H9 (cell line): Measurements from ENCODE around the gene PPM1B. TPM values are rescaled to one million over a fixed set of nuclear protein-coding genes. Genes with fewer than 3 reads are reported as not detected.

Experiments
- DNase-seq: peaks from one replicate; pipeline ENCODE4 v3.0.0-alpha.2; 2017
- H2AFZ ChIP-seq: one replicate; pipeline ENCODE4 v1.6.1; 2013; ENCODE audit warnings: mild to moderate bottlenecking, low read length, control low read depth, moderate library complexity
- H2AK5ac ChIP-seq: 2 replicates; pipeline ENCODE4 v1.6.1; 2013; ENCODE audit warnings: low read length, control low read depth, mixed read lengths; ENCODE audit not compliant: insufficient read length
- H2BK120ac ChIP-seq: one replicate; pipeline ENCODE4 v1.6.1; 2013; ENCODE audit warnings: low read depth, mild to moderate bottlenecking, low read length, control low read depth, inconsistent platforms; ENCODE audit not compliant: poor library complexity, severe bottlenecking
- H2BK12ac ChIP-seq: 2 replicates; pipeline ENCODE4 v1.6.1; 2013; ENCODE audit warnings: low read length, control low read depth, mixed read lengths, low read depth; ENCODE audit not compliant: insufficient read length
- H2BK15ac ChIP-seq: 2 replicates; pipeline ENCODE4 v1.6.1; 2013; ENCODE audit warnings: low read depth, low read length, control low read depth
- H2BK20ac ChIP-seq: one replicate; pipeline ENCODE4 v1.6.1; 2013; ENCODE audit warnings: low read depth, mild to moderate bottlenecking, low read length, control low read depth, inconsistent platforms; ENCODE audit not compliant: poor library complexity, severe bottlenecking
- H2BK5ac ChIP-seq: 2 replicates; pipeline ENCODE4 v1.6.1; 2013; ENCODE audit warnings: low read length, control low read depth, mixed read lengths; ENCODE audit not compliant: insufficient read length
- H3K14ac ChIP-seq: 2 replicates; pipeline ENCODE4 v1.6.1; 2013; ENCODE audit warnings: low read length, control low read depth; ENCODE audit not compliant: insufficient read depth
- H3K18ac ChIP-seq: 2 replicates; pipeline ENCODE4 v1.6.1; 2013; ENCODE audit warnings: low read depth, mild to moderate bottlenecking, mixed read lengths, low read length, control low read depth; ENCODE audit not compliant: insufficient read length
- H3K23ac ChIP-seq: 2 replicates; pipeline ENCODE4 v1.6.1; 2013; ENCODE audit warnings: low read length, control low read depth, mixed read lengths, low read depth; ENCODE audit not compliant: insufficient read length
- H3K23me2 ChIP-seq: 2 replicates; pipeline ENCODE4 v1.6.1; 2013; ENCODE audit warnings: low read depth, mild to moderate bottlenecking, mixed read lengths, low read length, control low read depth; ENCODE audit not compliant: insufficient read length, poor library complexity, severe bottlenecking
- H3K27ac ChIP-seq: 2 replicates; pipeline ENCODE4 v1.5.1; 2013; ENCODE audit warnings: low read length, control low read depth, mixed read lengths, low read depth; ENCODE audit not compliant: insufficient read length
- H3K27me3 ChIP-seq: 2 replicates; pipeline ENCODE4 v1.6.1; 2013; ENCODE audit warnings: low read length, control low read depth, inconsistent platforms; ENCODE audit not compliant: insufficient read depth
- H3K4ac ChIP-seq: 2 replicates; pipeline ENCODE4 v1.6.1; 2013; ENCODE audit warnings: low read depth, mild to moderate bottlenecking, control low read depth, inconsistent platforms, low read length, moderate library complexity
- H3K4me1 ChIP-seq: 2 replicates; pipeline ENCODE4 v1.6.1; 2013; ENCODE audit warnings: low read length, control low read depth, inconsistent platforms; ENCODE audit not compliant: insufficient read depth
- H3K4me2 ChIP-seq: 2 replicates; pipeline ENCODE4 v1.6.1; 2013; ENCODE audit warnings: low read length, control low read depth, mixed read lengths; ENCODE audit not compliant: insufficient read length, insufficient read depth
- H3K56ac ChIP-seq: 2 replicates; pipeline ENCODE4 v1.6.1; 2013; ENCODE audit warnings: low read depth, mild to moderate bottlenecking, mixed read lengths, low read length, control low read depth; ENCODE audit not compliant: insufficient read length
- H3K79me1 ChIP-seq: 2 replicates; pipeline ENCODE4 v1.6.1; 2013; ENCODE audit warnings: low read depth, mild to moderate bottlenecking, moderate library complexity, low read length, control low read depth, inconsistent platforms; ENCODE audit not compliant: insufficient read depth, poor library complexity, severe bottlenecking
- H3K79me2 ChIP-seq: 2 replicates; pipeline ENCODE4 v1.6.1; 2013; ENCODE audit warnings: low read length, control low read depth, inconsistent platforms; ENCODE audit not compliant: insufficient read depth
- H3K9ac ChIP-seq: 2 replicates; pipeline ENCODE4 v1.6.1; 2013; ENCODE audit warnings: low read length, control low read depth, mixed read lengths; ENCODE audit not compliant: insufficient read length; ENCODE audit errors: extremely low read depth
- H3K9me3 ChIP-seq: one replicate; pipeline ENCODE4 v1.6.1; 2013; ENCODE audit warnings: low read depth, low read length, inconsistent platforms; ENCODE audit not compliant: control insufficient read depth
- H3T11ph ChIP-seq: one replicate; pipeline ENCODE4 v1.6.1; 2013; ENCODE audit warnings: mild to moderate bottlenecking, low read length, control low read depth, inconsistent platforms
- H4K20me1 ChIP-seq: one replicate; pipeline ENCODE4 v1.6.1; 2013; ENCODE audit not compliant: control insufficient read depth, insufficient read length, insufficient read depth
- H4K5ac ChIP-seq: 2 replicates; pipeline ENCODE4 v1.6.1; 2013; ENCODE audit warnings: low read depth, mild to moderate bottlenecking, mixed read lengths, low read length, control low read depth; ENCODE audit not compliant: insufficient read length
- H4K8ac ChIP-seq: replicated peaks from 2 replicates; pipeline ENCODE4 v1.6.1; 2013; ENCODE audit warnings: low read length, control low read depth, mixed read lengths, low read depth; ENCODE audit not compliant: insufficient read length
- H4K91ac ChIP-seq: 2 replicates; pipeline ENCODE4 v1.6.1; 2013; ENCODE audit warnings: low read depth, mild to moderate bottlenecking, moderate library complexity, mixed read lengths, low read length, control low read depth; ENCODE audit not compliant: insufficient read length
- H3K27ac Mint-ChIP-seq, 3 experiments: 2 replicates in 2 of 3; 3 replicates in 1 of 3; pipeline ENCODE4 v1.8.0; 2020 to 2021; ENCODE audit warnings: mixed read lengths in 3 of 3, mild to moderate bottlenecking in 1 of 3, moderate library complexity in 1 of 3
- H3K27me3 Mint-ChIP-seq: 2 replicates; pipeline ENCODE4 v1.8.0; 2021; ENCODE audit warnings: low read depth, mild to moderate bottlenecking, moderate library complexity, mixed read lengths
- H3K36me3 Mint-ChIP-seq, 3 experiments: 2 replicates in 2 of 3; 3 replicates in 1 of 3; pipeline ENCODE4 v1.8.0; 2020 to 2021; ENCODE audit warnings: low read depth in 3 of 3, mixed read lengths in 3 of 3; ENCODE audit not compliant: insufficient read depth in 1 of 3
- H3K4me1 Mint-ChIP-seq, 2 experiments: 2 replicates each; pipeline ENCODE4 v1.8.0; 2020; ENCODE audit warnings: mixed read lengths in 2 of 2
- H3K4me3 Mint-ChIP-seq, 2 experiments: 2 replicates in 1 of 2; 3 replicates in 1 of 2; pipeline ENCODE4 v1.8.0; 2020 to 2021; ENCODE audit warnings: mild to moderate bottlenecking in 2 of 2, mixed read lengths in 2 of 2, moderate library complexity in 1 of 2
- H3K9me3 Mint-ChIP-seq, 2 experiments: 2 replicates in 1 of 2; 3 replicates in 1 of 2; pipeline ENCODE4 v1.8.0; 2020; ENCODE audit warnings: mild to moderate bottlenecking in 2 of 2, mixed read lengths in 2 of 2, moderate library complexity in 1 of 2
- CTCF ChIP-seq: fragments of 200-600 bp; sonication (generic); conservative IDR thresholded peaks from 3 replicates; pipeline ENCODE4 v1.8.0; 2021; ENCODE audit warnings: antibody characterized with exemption, mild to moderate bottlenecking
- WGBS: extraction: QIAGEN DNeasy Blood & Tissue Kit; methylation state at CpG from one replicate; pipeline ENCODE4 v1.1.7; 2013; ENCODE audit warnings: missing lambda C conversion rate, low lambda C conversion rate, mixed read lengths; ENCODE audit not compliant: insufficient read length; ENCODE audit errors: extremely low coverage; 5-methylcytosine and 5-hydroxymethylcytosine counted together
- total RNA-seq: library from RNA; stranded (reverse); gene quantifications from 2 replicates; pipeline ENCODE4 v1.2.1, GENCODE V29; 2021

Gene PPM1B
- total RNA-seq, 1 experiment from 2014 or later = 156 TPM

GRCh38 chr2:44267796-44268648, 99.3 kb downstream of the PPM1B start:
- no peaks in the 10 kb centered on the region for H4K20me1 ChIP-seq
- H3T11ph ChIP-seq = no peak overlapping the region
- no peaks in the 10 kb centered on the region for H3K79me1 ChIP-seq
- H3K9me3 Mint-ChIP-seq = no peaks in the 10 kb centered on the region
- no peaks in the 10 kb centered on the region for H3K23me2 ChIP-seq
- no peak overlapping the region for H3K56ac ChIP-seq
- no peak overlapping the region for H4K8ac ChIP-seq
- no peak overlapping the region for H2BK20ac ChIP-seq
- H3K36me3 Mint-ChIP-seq = no peaks in the 10 kb centered on the region
- H3K4me2 ChIP-seq = no peak overlapping the region
- no peak for TF ChIP-seq CTCF
- no peak overlapping the region for H2AK5ac ChIP-seq
- H3K27ac Mint-ChIP-seq = no peak overlapping the region; a peak in 1 of 7 replicates
- no peak for DNase-seq
- H3K4me3 Mint-ChIP-seq = no peak overlapping the region
- H2BK5ac ChIP-seq = no peak overlapping the region
- no peak overlapping the region for H2BK120ac ChIP-seq
- H3K4me1 Mint-ChIP-seq = peaks cover 12 to 16% of the 10 kb centered on the region in 2 experiments
- no peaks in the 10 kb centered on the region for H3K4me1 ChIP-seq
- no peak overlapping the region for H4K91ac ChIP-seq
- H3K18ac ChIP-seq = no peak overlapping the region
- no CpG with 5 or more reads among the region's 7 CpGs for WGBS
- H3K27ac ChIP-seq = no peak overlapping the region
- no peaks in the 10 kb centered on the region for H3K27me3 ChIP-seq
- H4K5ac ChIP-seq = no peak overlapping the region
- H2BK12ac ChIP-seq = no peak overlapping the region
- no peak overlapping the region for H3K23ac ChIP-seq
- no peaks in the 10 kb centered on the region; the same call in 1 of the 2 replicates for H3K27me3 Mint-ChIP-seq
- no peak overlapping the region for H2BK15ac ChIP-seq
- H3K79me2 ChIP-seq = no peaks in the 10 kb centered on the region
- no peak overlapping the region for H3K14ac ChIP-seq
- no peaks in the 10 kb centered on the region for H3K9me3 ChIP-seq
- H3K4ac ChIP-seq = no peak overlapping the region
- H3K9ac ChIP-seq = no peak overlapping the region
- H2AFZ ChIP-seq = no peak overlapping the region
